22Rv1 (cell line): Measurements from ENCODE around the gene B4GALT6.

Source experiments
- ZFX ChIP-seq: fragments of 450-650 bp; IDR thresholded peaks from 2 replicates; pipeline ENCODE4 v1.6.1; 2017; ENCODE audit warnings: antibody characterized with exemption, borderline replicate concordance
- TF ChIP-seq, protein P1 (sequence below): fragments of 450-650 bp; IDR thresholded peaks from 2 replicates; pipeline ENCODE4 v1.5.1; 2017; ENCODE audit warnings: mild to moderate bottlenecking

DNA sequence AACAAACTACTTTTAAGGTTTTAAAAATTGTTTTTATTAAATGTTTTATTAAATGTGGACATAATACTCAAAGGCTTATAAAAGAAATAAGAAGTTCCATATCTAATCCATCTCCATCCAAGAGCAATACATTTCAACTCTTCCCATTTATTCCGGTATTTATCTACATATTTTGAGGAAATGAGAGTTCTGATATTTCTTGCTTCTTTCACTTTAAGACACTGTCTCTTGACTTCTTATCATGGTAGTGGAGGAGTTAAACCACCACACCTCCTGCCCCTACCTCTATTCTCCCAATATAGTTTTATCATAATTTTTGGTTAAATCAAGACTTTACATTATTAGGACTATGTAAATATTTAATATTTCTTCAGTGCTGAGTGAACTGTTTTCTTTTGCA lies 52.0 kb downstream of the B4GALT6 start:
- TF ChIP-seq, protein P1, sequence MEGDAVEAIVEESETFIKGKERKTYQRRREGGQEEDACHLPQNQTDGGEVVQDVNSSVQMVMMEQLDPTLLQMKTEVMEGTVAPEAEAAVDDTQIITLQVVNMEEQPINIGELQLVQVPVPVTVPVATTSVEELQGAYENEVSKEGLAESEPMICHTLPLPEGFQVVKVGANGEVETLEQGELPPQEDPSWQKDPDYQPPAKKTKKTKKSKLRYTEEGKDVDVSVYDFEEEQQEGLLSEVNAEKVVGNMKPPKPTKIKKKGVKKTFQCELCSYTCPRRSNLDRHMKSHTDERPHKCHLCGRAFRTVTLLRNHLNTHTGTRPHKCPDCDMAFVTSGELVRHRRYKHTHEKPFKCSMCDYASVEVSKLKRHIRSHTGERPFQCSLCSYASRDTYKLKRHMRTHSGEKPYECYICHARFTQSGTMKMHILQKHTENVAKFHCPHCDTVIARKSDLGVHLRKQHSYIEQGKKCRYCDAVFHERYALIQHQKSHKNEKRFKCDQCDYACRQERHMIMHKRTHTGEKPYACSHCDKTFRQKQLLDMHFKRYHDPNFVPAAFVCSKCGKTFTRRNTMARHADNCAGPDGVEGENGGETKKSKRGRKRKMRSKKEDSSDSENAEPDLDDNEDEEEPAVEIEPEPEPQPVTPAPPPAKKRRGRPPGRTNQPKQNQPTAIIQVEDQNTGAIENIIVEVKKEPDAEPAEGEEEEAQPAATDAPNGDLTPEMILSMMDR, result no peak
- no peak for TF ChIP-seq ZFX
